ENCODE data around the gene SPATA13. TPM values are rescaled to one million over a fixed set of nuclear protein-coding genes. Genes with fewer than 3 reads are reported as not detected.

The SPATA13 gene
- total RNA-seq, 1 experiment from 2014 or later = 28.7 TPM

DNA sequence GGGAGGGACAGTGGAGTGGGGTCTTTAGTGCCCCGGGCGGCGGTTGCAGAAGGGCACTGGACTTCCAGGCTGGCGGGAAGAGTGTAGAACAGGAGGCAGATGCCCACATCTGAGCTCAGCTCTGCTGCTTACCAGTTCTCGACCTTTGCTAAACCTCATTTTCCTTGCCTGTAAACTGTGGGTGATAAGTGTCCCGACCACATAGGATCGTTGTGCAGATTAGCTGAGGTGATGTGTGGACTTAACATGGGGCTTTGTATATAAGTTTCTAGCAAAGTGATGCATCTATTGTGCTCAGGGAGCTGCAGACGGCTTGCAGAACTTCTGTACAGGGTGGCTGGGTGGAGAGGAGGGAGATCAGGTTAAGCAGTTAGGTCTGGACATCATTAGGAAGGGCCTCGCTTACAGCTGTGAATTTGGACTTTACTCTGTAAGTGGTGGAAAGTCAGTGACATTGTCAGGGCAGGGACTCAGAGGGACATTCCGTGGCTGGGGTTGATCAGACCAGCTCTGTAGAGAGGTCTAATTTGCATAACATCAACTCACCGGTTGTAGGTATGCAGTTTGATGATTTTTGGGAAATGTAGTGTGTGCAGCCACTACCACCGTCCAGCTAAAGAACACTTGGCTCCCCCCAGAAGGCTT lies 70.0 kb downstream of the SPATA13 start:
- Histone ChIP-seq H3K79me2 (ENCODE audit: low read depth) (peaks cover 30% of the 10 kb centered on the region), H3K9me2 (ENCODE audit: insufficient read depth) (no peaks in the 10 kb centered on the region), H3K4me1 (replicated peaks; ENCODE audit: insufficient read depth) (no peaks in the 10 kb centered on the region), H3K4me3 (no peak overlapping the region), H3K27ac (no peak overlapping the region), H3K27me3 (ENCODE audit: insufficient read depth, low read depth) (no peaks in the 10 kb centered on the region), H4K20me1 (ENCODE audit: insufficient read depth) (peaks cover 3% of the 10 kb centered on the region; the same call in 1 of the 2 replicates), H3K9me3 (ENCODE audit: insufficient read depth, low read depth) (no peaks in the 10 kb centered on the region), H3K36me3 (ENCODE audit: low read depth) (no peaks in the 10 kb centered on the region), H3F3A (ENCODE audit: insufficient read depth, low read depth) (peaks cover 9% of the 10 kb centered on the region; the same call in 1 of the 2 replicates), H2AFZ (no peak overlapping the region), H3K4me2 (no peak overlapping the region)
- CTCF ChIA-PET = no interaction called here
- no TSS peak for BruUV-seq (replicated peaks)
- no peak for TF ChIP-seq EZH2 (IDR thresholded peaks at IDR 0.05; ENCODE audit: low read depth)
- TF ChIP-seq, protein P1, sequence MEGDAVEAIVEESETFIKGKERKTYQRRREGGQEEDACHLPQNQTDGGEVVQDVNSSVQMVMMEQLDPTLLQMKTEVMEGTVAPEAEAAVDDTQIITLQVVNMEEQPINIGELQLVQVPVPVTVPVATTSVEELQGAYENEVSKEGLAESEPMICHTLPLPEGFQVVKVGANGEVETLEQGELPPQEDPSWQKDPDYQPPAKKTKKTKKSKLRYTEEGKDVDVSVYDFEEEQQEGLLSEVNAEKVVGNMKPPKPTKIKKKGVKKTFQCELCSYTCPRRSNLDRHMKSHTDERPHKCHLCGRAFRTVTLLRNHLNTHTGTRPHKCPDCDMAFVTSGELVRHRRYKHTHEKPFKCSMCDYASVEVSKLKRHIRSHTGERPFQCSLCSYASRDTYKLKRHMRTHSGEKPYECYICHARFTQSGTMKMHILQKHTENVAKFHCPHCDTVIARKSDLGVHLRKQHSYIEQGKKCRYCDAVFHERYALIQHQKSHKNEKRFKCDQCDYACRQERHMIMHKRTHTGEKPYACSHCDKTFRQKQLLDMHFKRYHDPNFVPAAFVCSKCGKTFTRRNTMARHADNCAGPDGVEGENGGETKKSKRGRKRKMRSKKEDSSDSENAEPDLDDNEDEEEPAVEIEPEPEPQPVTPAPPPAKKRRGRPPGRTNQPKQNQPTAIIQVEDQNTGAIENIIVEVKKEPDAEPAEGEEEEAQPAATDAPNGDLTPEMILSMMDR (conservative IDR thresholded peaks at IDR 0.05) = no peak
- DNase-seq = no peak
- POLR2A ChIA-PET (ENCODE audit: unreplicated experiment) = no interaction called here
- intact Hi-C loops (cut with micrococcal nuclease; ENCODE audit: unreplicated experiment) = no loop called here

DNA sequence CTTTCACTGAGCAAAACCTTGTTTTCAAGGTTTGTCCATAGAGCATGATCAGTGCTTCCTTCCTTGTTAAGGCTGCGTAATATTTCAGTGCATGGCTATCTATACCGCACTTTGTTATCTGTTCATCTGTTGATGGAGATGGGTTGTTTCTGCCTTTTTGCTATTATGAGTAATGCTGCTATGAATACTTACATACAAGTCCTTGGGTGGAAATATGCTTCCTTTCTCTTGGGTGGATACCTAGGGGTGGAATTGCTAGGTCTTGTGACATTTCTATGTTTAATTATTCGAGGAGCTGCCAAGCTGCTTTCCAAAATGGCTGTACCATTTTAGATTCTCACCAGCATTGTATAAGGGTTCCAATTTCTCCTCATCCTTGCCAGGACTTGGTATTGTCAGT lies 70.9 kb downstream of the SPATA13 start:
- Histone ChIP-seq H3K9me2 (ENCODE audit: insufficient read depth) (no peaks in the 10 kb centered on the region), H2AFZ (no peak overlapping the region), H3K4me3 (no peak overlapping the region), H4K20me1 (ENCODE audit: insufficient read depth) (peaks cover 3% of the 10 kb centered on the region; the same call in 1 of the 2 replicates), H3F3A (ENCODE audit: insufficient read depth, low read depth) (peaks cover 5% of the 10 kb centered on the region; the same call in 1 of the 2 replicates), H3K36me3 (ENCODE audit: low read depth) (no peaks in the 10 kb centered on the region), H3K79me2 (ENCODE audit: low read depth) (peaks cover 30% of the 10 kb centered on the region), H3K4me1 (replicated peaks; ENCODE audit: insufficient read depth) (no peaks in the 10 kb centered on the region), H3K27me3 (ENCODE audit: insufficient read depth, low read depth) (no peaks in the 10 kb centered on the region), H3K4me2 (no peak overlapping the region), H3K27ac (no peak overlapping the region), H3K9me3 (ENCODE audit: insufficient read depth, low read depth) (no peaks in the 10 kb centered on the region)
- no TSS peak for BruUV-seq (replicated peaks)
- DNase-seq = no peak
- intact Hi-C loops (cut with micrococcal nuclease; ENCODE audit: unreplicated experiment) = no loop called here
- ChIA-PET CTCF (no interaction called here), POLR2A (ENCODE audit: unreplicated experiment) (interaction anchor here (0.6 kb wide), 1 partner anchor 212 kb away, joined by 4 read pairs; no protein-coding TSS in a partner anchor)
- TF ChIP-seq EZH2 (IDR thresholded peaks at IDR 0.05; ENCODE audit: low read depth) = no peak
- TF ChIP-seq, protein P1 (conservative IDR thresholded peaks at IDR 0.05) = no peak

DNA sequence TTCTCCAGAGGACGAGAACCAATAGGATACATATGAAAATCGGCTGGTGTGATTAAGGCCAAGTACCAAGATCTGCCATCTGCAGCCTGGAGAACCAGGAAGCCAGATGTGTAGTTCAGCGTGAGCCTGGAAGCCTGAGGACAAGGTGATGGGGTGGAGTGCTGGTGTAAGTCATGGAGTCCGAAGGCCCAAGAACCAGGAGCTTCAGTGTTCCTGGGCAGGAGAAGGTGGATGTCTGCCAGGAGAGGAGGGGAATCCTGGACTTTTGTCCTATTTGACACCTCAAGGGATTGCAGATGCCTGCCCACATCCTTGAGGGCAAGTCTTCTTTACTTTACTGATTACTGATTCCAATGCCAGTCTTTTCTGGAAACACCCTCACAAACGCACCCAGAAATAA lies 71.5 kb downstream of the SPATA13 start:
- H2AFZ ChIP-seq = no peak overlapping the region
- H3K4me1 ChIP-seq (replicated peaks; ENCODE audit: insufficient read depth) = no peaks in the 10 kb centered on the region
- no peaks in the 10 kb centered on the region for H3K9me3 ChIP-seq (ENCODE audit: insufficient read depth, low read depth)
- no peak overlapping the region for H3K4me3 ChIP-seq
- H3K36me3 ChIP-seq (ENCODE audit: low read depth) = no peaks in the 10 kb centered on the region
- peaks cover 7% of the 10 kb centered on the region for H4K20me1 ChIP-seq (ENCODE audit: insufficient read depth)
- intact Hi-C loops (cut with micrococcal nuclease; ENCODE audit: unreplicated experiment) = no loop called here
- no peak overlapping the region for H3K27ac ChIP-seq
- no peak overlapping the region for H3K4me2 ChIP-seq
- POLR2A ChIA-PET (ENCODE audit: unreplicated experiment) = interaction anchor here (0.6 kb wide), 1 partner anchor 212 kb away, joined by 4 read pairs; no protein-coding TSS in a partner anchor
- BruUV-seq (replicated peaks) = no TSS peak
- TF ChIP-seq, protein P1 (conservative IDR thresholded peaks at IDR 0.05) = no peak
- no peak for TF ChIP-seq EZH2 (IDR thresholded peaks at IDR 0.05; ENCODE audit: low read depth)
- no peaks in the 10 kb centered on the region for H3K9me2 ChIP-seq (ENCODE audit: insufficient read depth)
- H3F3A ChIP-seq (ENCODE audit: insufficient read depth, low read depth) = peaks cover under 1% of the 10 kb centered on the region; the same call in 1 of the 2 replicates
- DNase-seq = no peak
- no peaks in the 10 kb centered on the region for H3K27me3 ChIP-seq (ENCODE audit: insufficient read depth, low read depth)
- peaks cover 30% of the 10 kb centered on the region for H3K79me2 ChIP-seq (ENCODE audit: low read depth)
- CTCF ChIA-PET = no interaction called here

All from PC-9 (cell line).